Measurements from ENCODE around the gene TGOLN2.
"Not testable (repeated sequence)": the region's sequence is repeated elsewhere in the genome, so short reads cannot be mapped to it uniquely, and the experiment has no call there.

The TGOLN2 gene

GRCh38 chr2:85340034-85340892 is 12.5 kb upstream of the TGOLN2 start:
- DNase-seq (ENCODE audit: low read depth), result no peak

GRCh38 chr2:85334928-85335327 is 7.1 kb upstream of the TGOLN2 start:
- no peak for DNase-seq (ENCODE audit: low read depth)

- not testable (repeated sequence) for DNase-seq (ENCODE audit: low read depth)
Measured at GRCh38 chr2:85333877-85334276, 6.1 kb upstream of the TGOLN2 start.

- no peak for DNase-seq (ENCODE audit: low read depth)
Measured at GRCh38 chr2:85330839-85331636, 3.2 kb upstream of the TGOLN2 start.

GRCh38 chr2:85329701-85330100 is 1.9 kb upstream of the TGOLN2 start:
- DNase-seq (ENCODE audit: low read depth), result not testable (repeated sequence)

- no peak for DNase-seq (ENCODE audit: low read depth)
Measured at GRCh38 chr2:85329181-85329651, 1.4 kb upstream of the TGOLN2 start.

GRCh38 chr2:85327160-85327821 is 498 bp downstream of the TGOLN2 start:
- DNase-seq (ENCODE audit: low read depth), result no peak

GRCh38 chr2:85326406-85327159 is 1.2 kb downstream of the TGOLN2 start:
- no peak for DNase-seq (ENCODE audit: low read depth)

- no peak for DNase-seq (ENCODE audit: low read depth)
Measured at GRCh38 chr2:85325466-85325811, 2.4 kb downstream of the TGOLN2 start.

GRCh38 chr2:85324639-85325465 is 2.9 kb downstream of the TGOLN2 start:
- no peak for DNase-seq (ENCODE audit: low read depth)

GRCh38 chr2:85323988-85324367 is 3.8 kb downstream of the TGOLN2 start:
- not testable (repeated sequence) for DNase-seq (ENCODE audit: low read depth)

GRCh38 chr2:85323351-85323987 is 4.3 kb downstream of the TGOLN2 start:
- DNase-seq (ENCODE audit: low read depth), result no peak

GRCh38 chr2:85319796-85320195 is 8.0 kb downstream of the TGOLN2 start:
- no peak for DNase-seq (ENCODE audit: low read depth)

- DNase-seq (ENCODE audit: low read depth), result no peak
Measured at GRCh38 chr2:85318222-85319074, 9.3 kb downstream of the TGOLN2 start.

GRCh38 chr2:85315921-85316320 is 11.9 kb downstream of the TGOLN2 start:
- not testable (repeated sequence) for DNase-seq (ENCODE audit: low read depth)

GRCh38 chr2:85314884-85315242 is 12.9 kb downstream of the TGOLN2 start:
- DNase-seq (ENCODE audit: low read depth), result no peak

GRCh38 chr2:85312404-85312803 is 15.4 kb downstream of the TGOLN2 start:
- DNase-seq (ENCODE audit: low read depth), result no peak

GRCh38 chr2:85310330-85310729 is 17.5 kb downstream of the TGOLN2 start:
- no peak for DNase-seq (ENCODE audit: low read depth)

- DNase-seq (ENCODE audit: low read depth), result no peak
Measured at GRCh38 chr2:85309699-85310321, 18.0 kb downstream of the TGOLN2 start.
